PC-9 (cell line): ENCODE data around the gene KCTD16. TPM values are rescaled to one million over a fixed set of nuclear protein-coding genes. Genes with fewer than 3 reads are reported as not detected.

Experiments used
- BruUV-seq: library from RNA; stranded (reverse); fragments of 400-500 nt; replicated peaks from 2 replicates; lab custom pipeline; 2021; lab: Mats Ljungman, UMichigan
- CTCF ChIA-PET: fragments of 300-600 bp; sonication (Branson Sonifier 250); formaldehyde crosslinking; loops from one replicate; lab custom pipeline; 2022; ENCODE audit warnings: antibody characterized with exemption; lab: Charles Lee
- POLR2A ChIA-PET: fragments of 300-600 bp; sonication (Branson Sonifier 250); formaldehyde crosslinking; loops from one replicate; lab custom pipeline; 2022; ENCODE audit warnings: antibody characterized with exemption; ENCODE audit not compliant: unreplicated experiment; lab: Charles Lee
- DNase-seq, 2 experiments: peaks; one replicate each; pipeline versions ENCODE4 v3.0.0 to v3.0.0-alpha.2; 2015 to 2022; ENCODE audit warnings: mixed read lengths in 1 of 2
- H2AFZ ChIP-seq: fragments of 200-600 bp; sonication (generic); 2 replicates; pipeline ENCODE4 v1.8.1; 2017; ENCODE audit warnings: antibody characterized with exemption
- H3F3A ChIP-seq: fragments of 200-600 bp; sonication (generic); 2 replicates; pipeline ENCODE4 v1.8.1; 2017; ENCODE audit warnings: antibody characterized with exemption, mild to moderate bottlenecking, low read depth; ENCODE audit not compliant: insufficient read depth
- H3K27ac ChIP-seq: fragments of 200-600 bp; sonication (generic); 2 replicates; pipeline ENCODE4 v1.6.1; 2016; ENCODE audit warnings: mixed run types
- H3K27me3 ChIP-seq: fragments of 200-600 bp; sonication (generic); 2 replicates; pipeline ENCODE4 v1.6.1; 2016; ENCODE audit warnings: low read depth, mixed run types; ENCODE audit not compliant: insufficient read depth
- H3K36me3 ChIP-seq: fragments of 200-600 bp; sonication (generic); 2 replicates; pipeline ENCODE4 v1.6.1; 2016; ENCODE audit warnings: low read depth, mixed run types
- H3K4me1 ChIP-seq: fragments of 200-600 bp; sonication (generic); replicated peaks from 2 replicates; pipeline ENCODE4 v1.6.1; 2016; ENCODE audit warnings: mixed run types; ENCODE audit not compliant: insufficient read depth
- H3K4me2 ChIP-seq: fragments of 200-600 bp; sonication (generic); 2 replicates; pipeline ENCODE4 v1.6.1; 2017; ENCODE audit warnings: mixed run types
- H3K4me3 ChIP-seq: fragments of 200-600 bp; sonication (generic); 2 replicates; pipeline ENCODE4 v1.6.1; 2016; ENCODE audit warnings: mixed run types
- H3K79me2 ChIP-seq: fragments of 200-600 bp; sonication (generic); 2 replicates; pipeline ENCODE4 v1.6.1; 2017; ENCODE audit warnings: low read depth, mixed run types
- H3K9me2 ChIP-seq: fragments of 200-600 bp; sonication (generic); 2 replicates; pipeline ENCODE4 v1.8.1; 2017; ENCODE audit warnings: mild to moderate bottlenecking; ENCODE audit not compliant: insufficient read depth
- H3K9me3 ChIP-seq: fragments of 200-600 bp; sonication (generic); 2 replicates; pipeline ENCODE4 v1.8.1; 2016; ENCODE audit warnings: low read depth; ENCODE audit not compliant: insufficient read depth
- H4K20me1 ChIP-seq: fragments of 200-600 bp; sonication (generic); 2 replicates; pipeline ENCODE4 v1.8.1; 2017; ENCODE audit not compliant: insufficient read depth
- EZH2 ChIP-seq: fragments of 200-600 bp; sonication (generic); IDR thresholded peaks from 2 replicates; pipeline ENCODE4 v1.8.0; 2017; ENCODE audit warnings: antibody characterized with exemption, low read depth
- intact Hi-C: fragments of 100-400 bp; cut with micrococcal nuclease; formaldehyde crosslinking; loops from one replicate; pipeline ENCODE4 v1.10.0; 2022; ENCODE audit not compliant: unreplicated experiment
- total RNA-seq: library from RNA; stranded (reverse); gene quantifications from 2 replicates; pipeline ENCODE4 v1.2.3, GENCODE V29; 2021
- TF ChIP-seq, protein P1 (sequence below): fragments of 200-600 bp; sonication (generic); conservative IDR thresholded peaks from 2 replicates; pipeline ENCODE4 v1.6.1; 2017; ENCODE audit warnings: mixed run types, antibody characterized with exemption, mild to moderate bottlenecking, moderate library complexity

KCTD16 gene
- total RNA-seq, 1 experiment from 2014 or later, result 0.33 TPM

- H3K27ac ChIP-seq, result no peak overlapping the region
- ChIA-PET CTCF (no interaction called here), POLR2A (no interaction called here)
- H3K4me1 ChIP-seq, result no peaks in the 10 kb centered on the region
- H2AFZ ChIP-seq, result no peak overlapping the region
- no peaks in the 10 kb centered on the region for H3K79me2 ChIP-seq
- H3K4me3 ChIP-seq, result no peak overlapping the region
- H4K20me1 ChIP-seq, result no peaks in the 10 kb centered on the region
- no peaks in the 10 kb centered on the region for H3K9me2 ChIP-seq
- H3F3A ChIP-seq, result no peaks in the 10 kb centered on the region
- no TSS peak for BruUV-seq
- H3K4me2 ChIP-seq, result no peak overlapping the region
- intact Hi-C loops, result no loop called here
- TF ChIP-seq, protein P1, sequence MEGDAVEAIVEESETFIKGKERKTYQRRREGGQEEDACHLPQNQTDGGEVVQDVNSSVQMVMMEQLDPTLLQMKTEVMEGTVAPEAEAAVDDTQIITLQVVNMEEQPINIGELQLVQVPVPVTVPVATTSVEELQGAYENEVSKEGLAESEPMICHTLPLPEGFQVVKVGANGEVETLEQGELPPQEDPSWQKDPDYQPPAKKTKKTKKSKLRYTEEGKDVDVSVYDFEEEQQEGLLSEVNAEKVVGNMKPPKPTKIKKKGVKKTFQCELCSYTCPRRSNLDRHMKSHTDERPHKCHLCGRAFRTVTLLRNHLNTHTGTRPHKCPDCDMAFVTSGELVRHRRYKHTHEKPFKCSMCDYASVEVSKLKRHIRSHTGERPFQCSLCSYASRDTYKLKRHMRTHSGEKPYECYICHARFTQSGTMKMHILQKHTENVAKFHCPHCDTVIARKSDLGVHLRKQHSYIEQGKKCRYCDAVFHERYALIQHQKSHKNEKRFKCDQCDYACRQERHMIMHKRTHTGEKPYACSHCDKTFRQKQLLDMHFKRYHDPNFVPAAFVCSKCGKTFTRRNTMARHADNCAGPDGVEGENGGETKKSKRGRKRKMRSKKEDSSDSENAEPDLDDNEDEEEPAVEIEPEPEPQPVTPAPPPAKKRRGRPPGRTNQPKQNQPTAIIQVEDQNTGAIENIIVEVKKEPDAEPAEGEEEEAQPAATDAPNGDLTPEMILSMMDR, result no peak
- no peak for TF ChIP-seq EZH2
- no peaks in the 10 kb centered on the region for H3K36me3 ChIP-seq
- no peaks in the 10 kb centered on the region for H3K9me3 ChIP-seq
- DNase-seq, result no peak
- H3K27me3 ChIP-seq, result peaks cover 12% of the 10 kb centered on the region; the same call in 1 of the 2 replicates
Measured at GRCh38 chr5:144433893-144434292, 263.2 kb downstream of the KCTD16 start.

DNA sequence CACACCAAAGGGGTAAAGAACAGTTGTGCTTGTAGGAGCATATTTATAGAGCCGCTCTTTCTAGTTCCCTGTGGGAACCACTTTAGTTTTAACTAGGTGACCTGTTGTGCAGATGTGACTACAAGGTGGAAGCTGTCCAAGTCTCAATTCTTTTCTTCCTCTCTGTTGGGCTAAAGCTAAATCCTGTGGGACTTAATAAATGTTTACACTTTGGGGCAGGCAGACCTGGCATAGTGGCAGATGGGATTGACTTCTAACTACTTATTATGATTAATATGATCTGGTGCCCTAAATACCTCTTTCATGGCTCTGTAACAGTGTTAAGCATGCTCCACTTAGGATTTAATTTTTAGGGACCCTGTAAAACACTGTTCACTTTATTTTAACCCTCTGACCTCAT lies 265.3 kb downstream of the KCTD16 start:
- TF ChIP-seq EZH2, result no peak
- TF ChIP-seq, protein P1, result no peak

DNA sequence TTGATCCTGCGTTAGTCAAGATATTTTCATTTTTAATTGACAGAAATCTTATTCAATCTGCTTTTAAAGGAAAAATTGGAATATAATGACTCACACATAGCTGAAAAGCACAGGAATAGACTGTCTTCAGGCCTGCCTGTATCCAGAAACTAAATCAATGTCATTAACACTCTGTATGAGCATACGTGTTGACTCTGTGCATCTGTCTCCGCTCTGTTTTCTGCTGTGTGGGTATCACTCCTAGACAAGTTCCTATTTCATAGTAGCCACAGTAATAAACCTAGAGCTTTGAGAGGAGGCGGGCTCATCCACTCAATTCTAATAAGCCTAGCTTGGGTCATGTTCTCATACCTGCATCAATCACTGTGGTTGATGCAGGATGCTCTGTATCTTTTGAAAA lies 267.6 kb downstream of the KCTD16 start:
- H3K4me3 ChIP-seq, result no peak overlapping the region
- no peak overlapping the region for H3K27ac ChIP-seq
- ChIA-PET POLR2A (no interaction called here), CTCF (no interaction called here)
- intact Hi-C loops, result no loop called here
- no peaks in the 10 kb centered on the region for H3K79me2 ChIP-seq
- H3K9me3 ChIP-seq, result no peaks in the 10 kb centered on the region
- no peaks in the 10 kb centered on the region for H3K4me1 ChIP-seq
- no peak overlapping the region for H2AFZ ChIP-seq
- no peaks in the 10 kb centered on the region for H3F3A ChIP-seq
- TF ChIP-seq, protein P1, result no peak
- TF ChIP-seq EZH2, result no peak
- no peaks in the 10 kb centered on the region for H3K9me2 ChIP-seq
- peaks cover 12% of the 10 kb centered on the region; the same call in 1 of the 2 replicates for H3K27me3 ChIP-seq
- no peak overlapping the region for H3K4me2 ChIP-seq
- no peaks in the 10 kb centered on the region for H4K20me1 ChIP-seq
- BruUV-seq, result no TSS peak
- no peaks in the 10 kb centered on the region for H3K36me3 ChIP-seq
- DNase-seq, result no peak

More for the DNA sequence above, 265.3 kb downstream of the KCTD16 start:
- Histone ChIP-seq H3K4me2 (no peak overlapping the region), H2AFZ (no peak overlapping the region), H3K27me3 (peaks cover 12% of the 10 kb centered on the region; the same call in 1 of the 2 replicates), H3K4me3 (no peak overlapping the region), H3K36me3 (no peaks in the 10 kb centered on the region), H3K4me1 (no peaks in the 10 kb centered on the region), H3K9me3 (no peaks in the 10 kb centered on the region), H3F3A (no peaks in the 10 kb centered on the region), H3K79me2 (no peaks in the 10 kb centered on the region), H4K20me1 (no peaks in the 10 kb centered on the region), H3K27ac (no peak overlapping the region), H3K9me2 (no peaks in the 10 kb centered on the region)
- POLR2A ChIA-PET, result no interaction called here
- CTCF ChIA-PET, result no interaction called here
- intact Hi-C loops, result no loop called here
- BruUV-seq, result no TSS peak
- DNase-seq, result no peak
